Colonic mucosa (tissue), 4 donors: ENCODE results near the gene GLT6D1. TPM values are rescaled to one million over a fixed set of nuclear protein-coding genes. Genes with fewer than 3 reads are reported as not detected.

Experiments used
- DNase-seq: peaks from one replicate; pipeline ENCODE4 v3.0.0-alpha.2; 2020
- H3K27ac ChIP-seq: fragments of 200-600 bp; one replicate; pipeline ENCODE4 v1.8.0; 2021
- H3K27me3 ChIP-seq: fragments of 200-600 bp; one replicate; pipeline ENCODE4 v1.8.0; 2021
- H3K36me3 ChIP-seq: fragments of 200-600 bp; one replicate; pipeline ENCODE4 v1.8.0; 2021
- H3K4me1 ChIP-seq: fragments of 200-600 bp; one replicate; pipeline ENCODE4 v1.8.0; 2021; ENCODE audit warnings: mild to moderate bottlenecking
- H3K4me3 ChIP-seq: fragments of 200-600 bp; one replicate; pipeline ENCODE4 v1.8.0; 2021
- H3K9ac ChIP-seq, 2 donors: one replicate each; pipeline ENCODE4 v1.7.0; 2013; ENCODE audit warnings: control low read depth in 2 of 2, low read depth in 2 of 2, low read length in 2 of 2
- H3K9me3 ChIP-seq: fragments of 200-600 bp; one replicate; pipeline ENCODE4 v1.8.0; 2021
- intact Hi-C: fragments of 100-400 bp; cut with DNase I; formaldehyde crosslinking; loops from one replicate; pipeline ENCODE4 v1.14.1; 2022
- total RNA-seq, 2 donors: library from RNA; stranded (reverse); fragmentation: NEBNext Ultra II Directional in 1 of 2; extraction: Animal tissue kit (Norgen Biotek cat#: 25700) in 1 of 2; gene quantifications; one replicate each; pipeline ENCODE4 v1.2.1, GENCODE V29; 2021
- TF ChIP-seq, protein P1 (sequence below): fragments of 200-600 bp; IDR thresholded peaks from one replicate; pipeline ENCODE4 v1.8.0; 2022; ENCODE audit warnings: antibody characterized with exemption, mild to moderate bottlenecking
- donor health status: healthy.
- donor health status: DM: no; HTN: no; CAD: no.
- donor health status: DM: no; HTN: no; CAD: no.

GLT6D1 gene
- total RNA-seq, 2 donors from 2014 or later, result not detected

DNA sequence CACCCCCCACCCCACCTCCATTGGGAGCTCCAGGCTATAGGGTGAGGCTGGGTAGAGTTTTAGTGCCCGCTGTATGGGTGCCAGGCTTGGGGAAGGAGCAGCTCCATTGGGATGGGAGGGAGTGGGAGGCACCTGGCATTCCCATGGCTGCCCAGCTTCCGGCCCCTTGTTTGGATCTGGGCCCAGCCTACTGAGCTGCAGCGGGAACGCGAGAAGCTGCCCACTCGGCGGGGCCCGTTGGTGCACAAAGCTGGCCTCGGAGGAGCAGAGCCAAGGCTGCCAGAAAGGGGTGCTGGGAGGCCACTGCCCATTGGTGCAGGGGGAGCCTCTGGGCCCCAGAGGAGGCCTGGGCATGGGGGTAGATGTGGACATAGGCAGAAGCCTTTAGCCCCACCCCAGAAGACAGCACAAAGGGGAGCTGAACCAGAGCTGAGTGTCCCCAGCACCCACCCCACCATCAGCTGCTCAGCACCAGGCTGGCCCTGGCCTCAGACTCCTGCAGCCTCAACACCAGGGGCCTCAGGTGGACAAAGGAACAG is 28.2 kb upstream of the GLT6D1 start:
- Histone ChIP-seq H3K4me3 (no peak overlapping the region), H3K36me3 (no peaks in the 10 kb centered on the region), H3K4me1 (no peaks in the 10 kb centered on the region), H3K27me3 (no peaks in the 10 kb centered on the region), H3K9ac (no peak overlapping the region), H3K9me3 (no peaks in the 10 kb centered on the region), H3K27ac (no peak overlapping the region)
- TF ChIP-seq, protein P1, sequence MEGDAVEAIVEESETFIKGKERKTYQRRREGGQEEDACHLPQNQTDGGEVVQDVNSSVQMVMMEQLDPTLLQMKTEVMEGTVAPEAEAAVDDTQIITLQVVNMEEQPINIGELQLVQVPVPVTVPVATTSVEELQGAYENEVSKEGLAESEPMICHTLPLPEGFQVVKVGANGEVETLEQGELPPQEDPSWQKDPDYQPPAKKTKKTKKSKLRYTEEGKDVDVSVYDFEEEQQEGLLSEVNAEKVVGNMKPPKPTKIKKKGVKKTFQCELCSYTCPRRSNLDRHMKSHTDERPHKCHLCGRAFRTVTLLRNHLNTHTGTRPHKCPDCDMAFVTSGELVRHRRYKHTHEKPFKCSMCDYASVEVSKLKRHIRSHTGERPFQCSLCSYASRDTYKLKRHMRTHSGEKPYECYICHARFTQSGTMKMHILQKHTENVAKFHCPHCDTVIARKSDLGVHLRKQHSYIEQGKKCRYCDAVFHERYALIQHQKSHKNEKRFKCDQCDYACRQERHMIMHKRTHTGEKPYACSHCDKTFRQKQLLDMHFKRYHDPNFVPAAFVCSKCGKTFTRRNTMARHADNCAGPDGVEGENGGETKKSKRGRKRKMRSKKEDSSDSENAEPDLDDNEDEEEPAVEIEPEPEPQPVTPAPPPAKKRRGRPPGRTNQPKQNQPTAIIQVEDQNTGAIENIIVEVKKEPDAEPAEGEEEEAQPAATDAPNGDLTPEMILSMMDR, result no peak
- intact Hi-C loops, result no loop called here
- DNase-seq, result no peak

DNA sequence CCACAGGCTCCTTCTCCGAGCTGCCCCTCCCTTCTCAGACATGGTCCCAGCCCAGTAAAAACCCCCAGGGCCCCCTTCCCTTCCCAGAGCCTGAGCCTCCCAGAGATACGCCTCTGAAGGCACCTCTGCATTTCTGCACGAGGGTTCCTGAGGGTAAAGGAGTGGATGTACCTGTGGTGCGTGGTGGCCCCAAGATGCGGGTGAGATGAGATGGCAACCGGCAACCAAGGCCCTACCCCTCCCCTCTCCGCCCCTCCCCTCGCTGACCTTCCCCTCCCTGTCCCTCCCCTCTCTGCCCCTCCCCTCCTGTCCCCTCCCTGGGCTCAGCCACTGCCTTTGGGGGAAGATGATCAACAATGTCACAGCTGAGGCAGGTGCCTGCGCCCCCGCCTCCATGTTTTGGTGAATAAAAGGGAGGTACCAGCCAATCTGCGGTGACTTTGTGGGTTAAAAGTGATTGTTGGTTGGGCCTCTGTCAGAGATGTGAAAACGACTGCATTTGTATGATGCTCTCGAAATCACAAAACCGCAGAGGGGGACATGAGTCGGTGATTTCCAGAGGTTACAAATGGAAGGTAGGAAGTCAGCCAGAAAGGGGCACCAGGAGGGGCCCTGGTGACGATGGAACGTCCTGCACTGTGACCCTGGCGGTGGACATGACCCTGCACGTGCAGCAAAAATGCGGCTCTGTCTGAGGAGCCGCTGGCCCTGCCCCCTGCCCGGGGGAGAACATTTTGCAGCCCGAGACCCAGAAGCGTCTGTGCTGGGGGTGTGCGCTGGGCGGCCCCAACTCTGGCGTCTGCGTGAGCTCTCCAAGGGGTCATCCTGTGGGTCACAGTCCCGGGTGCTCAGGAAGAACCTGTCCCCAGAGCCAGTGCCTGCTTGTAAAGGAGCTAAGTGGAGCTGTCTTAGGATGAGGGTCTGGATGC is 27.5 kb upstream of the GLT6D1 start:
- DNase-seq, result no peak
- Histone ChIP-seq H3K9me3 (no peaks in the 10 kb centered on the region), H3K4me3 (no peak overlapping the region), H3K4me1 (no peaks in the 10 kb centered on the region), H3K27me3 (no peaks in the 10 kb centered on the region), H3K27ac (no peak overlapping the region), H3K36me3 (no peaks in the 10 kb centered on the region), H3K9ac (no peak overlapping the region)
- TF ChIP-seq, protein P1, result no peak
- intact Hi-C loops, result no loop called here

DNA sequence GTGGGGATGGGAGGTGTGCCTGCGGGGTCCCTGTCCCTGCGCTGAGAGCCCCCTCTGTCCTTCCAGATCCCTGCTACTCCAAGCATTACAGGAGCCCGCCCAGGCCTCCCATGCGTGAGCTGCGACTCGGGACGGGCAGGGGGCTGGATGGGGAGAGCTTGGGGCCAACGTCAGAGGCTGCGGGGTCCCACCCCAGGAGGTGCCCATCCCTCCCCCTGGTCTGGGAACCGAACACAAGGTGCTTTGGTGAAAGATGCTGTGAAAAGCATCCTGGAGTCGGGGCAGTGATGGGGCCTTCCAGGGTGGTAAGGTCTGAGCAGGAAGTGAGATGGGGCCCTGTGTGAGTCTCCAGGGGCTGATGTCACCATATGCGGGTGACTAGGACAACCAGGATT is 26.5 kb upstream of the GLT6D1 start:
- Histone ChIP-seq H3K36me3 (no peaks in the 10 kb centered on the region), H3K27ac (no peak overlapping the region), H3K4me1 (no peaks in the 10 kb centered on the region), H3K9me3 (no peaks in the 10 kb centered on the region), H3K27me3 (no peaks in the 10 kb centered on the region), H3K9ac (no peak overlapping the region), H3K4me3 (no peak overlapping the region)
- TF ChIP-seq, protein P1, result no peak
- intact Hi-C loops, result no loop called here
- no peak for DNase-seq

DNA sequence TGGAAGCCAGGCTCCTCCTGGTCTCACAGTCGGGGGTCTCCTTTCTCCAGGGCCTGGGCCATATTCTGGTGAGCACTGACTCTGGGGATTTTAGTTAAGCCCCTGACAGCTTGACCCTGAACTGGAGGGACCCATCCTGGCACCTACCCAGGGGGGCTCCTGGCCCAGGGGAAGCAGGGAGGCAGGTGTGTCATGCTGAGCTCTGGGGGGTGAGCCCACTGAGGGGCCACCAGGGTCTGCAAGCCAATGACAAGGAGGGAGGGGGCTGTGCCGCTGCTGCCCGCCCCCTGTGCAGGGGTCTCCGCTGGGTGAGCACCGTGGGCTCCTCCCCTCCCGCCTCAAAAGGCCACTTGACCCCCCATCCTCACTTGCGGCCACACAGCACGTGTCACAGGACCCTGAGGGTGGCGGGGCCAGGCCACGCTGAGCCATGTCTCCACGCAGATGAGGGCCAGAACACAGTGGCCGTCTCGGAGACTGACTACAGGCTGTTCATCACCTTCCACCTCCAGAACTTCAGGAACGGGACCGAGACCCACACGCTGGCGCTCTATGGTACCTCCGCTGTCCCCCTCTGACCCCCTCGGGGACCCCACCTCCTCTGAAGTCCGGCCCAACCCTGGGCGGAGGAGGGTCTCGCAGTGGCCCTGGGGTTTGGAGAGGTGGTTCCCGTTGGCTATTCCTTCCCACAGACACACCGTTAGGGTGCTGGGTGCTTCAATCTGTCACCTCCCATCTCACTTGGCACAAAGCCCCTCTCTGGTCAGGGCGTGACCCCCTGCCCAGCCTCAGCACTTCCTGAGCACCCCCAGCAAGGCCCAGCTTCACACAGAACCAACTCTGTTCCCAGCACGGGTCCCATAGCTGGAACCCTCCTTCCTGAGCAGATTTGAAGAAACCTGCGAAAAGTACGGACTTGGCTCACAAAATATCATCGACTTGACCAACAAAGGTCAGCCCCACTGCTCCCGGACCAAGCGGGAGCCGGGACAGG is 25.8 kb upstream of the GLT6D1 start:
- DNase-seq, result no peak
- intact Hi-C loops, result no loop called here
- Histone ChIP-seq H3K36me3 (no peaks in the 10 kb centered on the region), H3K9me3 (no peaks in the 10 kb centered on the region), H3K27ac (no peak overlapping the region), H3K4me3 (no peak overlapping the region), H3K9ac (no peak overlapping the region), H3K4me1 (no peaks in the 10 kb centered on the region), H3K27me3 (no peaks in the 10 kb centered on the region)
- TF ChIP-seq, protein P1, result no peak

DNA sequence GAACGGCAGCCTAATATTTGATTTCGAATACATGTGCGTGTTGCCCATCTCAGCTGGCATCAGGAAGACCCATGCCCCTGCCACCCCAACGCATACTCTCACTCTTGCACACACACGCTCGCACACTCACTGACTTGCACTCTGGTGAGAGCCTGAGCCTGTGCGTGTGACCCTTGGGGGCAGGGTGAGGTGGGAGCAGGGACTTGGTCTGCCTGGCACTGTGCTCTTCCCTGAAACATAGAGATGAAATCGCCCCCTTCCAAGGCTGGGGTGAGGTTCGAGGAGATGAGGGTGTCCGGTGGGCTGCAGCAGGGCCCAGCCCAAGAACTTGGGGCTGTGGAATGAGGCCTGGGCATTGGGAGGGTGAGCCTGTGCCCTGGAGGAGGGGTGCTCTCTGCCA is 24.9 kb upstream of the GLT6D1 start:
- Histone ChIP-seq H3K9ac (no peak overlapping the region), H3K36me3 (no peaks in the 10 kb centered on the region), H3K27me3 (no peaks in the 10 kb centered on the region), H3K27ac (no peak overlapping the region), H3K4me3 (no peak overlapping the region), H3K4me1 (no peaks in the 10 kb centered on the region), H3K9me3 (no peaks in the 10 kb centered on the region)
- TF ChIP-seq, protein P1, result no peak
- intact Hi-C loops, result no loop called here
- DNase-seq, result no peak
